WTC11 (cell line): Measurements from ENCODE around the gene COPZ1.

ENCODE experiments used
- CTCF ChIP-seq: fragments of 200-600 bp; IDR thresholded peaks from 2 replicates; pipeline ENCODE4 v1.8.0; 2022; ENCODE audit warnings: antibody characterized with exemption
- TF ChIP-seq, protein P1 (sequence below): sonication (generic); formaldehyde crosslinking; conservative IDR thresholded peaks from 2 replicates; pipeline ENCODE4 v1.8.1; 2022; ENCODE audit warnings: mild to moderate bottlenecking, missing genetic modification reagents

- TF ChIP-seq, protein P1, sequence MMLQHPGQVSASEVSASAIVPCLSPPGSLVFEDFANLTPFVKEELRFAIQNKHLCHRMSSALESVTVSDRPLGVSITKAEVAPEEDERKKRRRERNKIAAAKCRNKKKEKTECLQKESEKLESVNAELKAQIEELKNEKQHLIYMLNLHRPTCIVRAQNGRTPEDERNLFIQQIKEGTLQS (CRISPR knock-in tag): no peak
- no peak for TF ChIP-seq CTCF
Observed at GRCh38 chr12:54381136-54381535, 56.2 kb downstream of the COPZ1 start.
